ENCODE results near the gene KLHL15.

Gene KLHL15

DNA sequence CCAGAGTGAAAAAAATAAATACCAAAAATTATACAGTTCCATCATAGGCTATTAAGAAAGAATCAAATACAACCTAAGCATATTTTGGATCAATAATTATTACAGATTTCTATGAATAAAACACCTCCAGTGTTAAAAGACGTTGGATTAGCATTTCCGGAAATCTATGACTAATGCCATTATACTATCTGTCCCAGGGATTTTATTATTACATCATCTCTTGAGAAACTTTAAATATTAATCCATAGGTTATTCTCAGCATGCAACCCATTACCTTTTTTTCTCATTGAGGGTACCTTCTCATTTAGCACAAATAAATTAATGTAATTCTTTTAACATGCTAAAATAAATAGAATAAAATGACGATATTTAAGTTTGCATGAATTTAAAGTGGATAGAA, 74.6 kb downstream of the KLHL15 start:
- DNase-seq (ENCODE audit: low read depth in 2 of 2) = no peak

DNA sequence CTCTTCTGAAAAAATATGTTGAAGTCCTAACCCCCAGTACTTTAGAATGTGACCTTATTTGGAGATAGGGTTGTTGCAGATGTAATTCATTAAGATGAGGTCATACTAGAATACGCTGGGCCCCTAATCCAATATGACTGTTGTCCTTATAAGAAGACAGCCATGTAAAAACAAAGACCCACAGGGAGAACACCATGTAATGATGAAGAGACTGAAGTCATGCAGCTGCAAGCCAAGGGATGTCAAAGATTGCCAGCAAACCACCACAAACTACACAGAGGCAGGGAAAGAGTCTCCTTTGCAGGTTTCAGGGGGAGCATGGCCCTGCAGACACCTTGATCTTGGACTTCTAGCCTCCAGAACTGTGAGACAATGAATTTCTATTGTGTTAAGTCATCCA, 81.8 kb downstream of the KLHL15 start:
- no peak for DNase-seq (ENCODE audit: low read depth in 2 of 2)

DNA sequence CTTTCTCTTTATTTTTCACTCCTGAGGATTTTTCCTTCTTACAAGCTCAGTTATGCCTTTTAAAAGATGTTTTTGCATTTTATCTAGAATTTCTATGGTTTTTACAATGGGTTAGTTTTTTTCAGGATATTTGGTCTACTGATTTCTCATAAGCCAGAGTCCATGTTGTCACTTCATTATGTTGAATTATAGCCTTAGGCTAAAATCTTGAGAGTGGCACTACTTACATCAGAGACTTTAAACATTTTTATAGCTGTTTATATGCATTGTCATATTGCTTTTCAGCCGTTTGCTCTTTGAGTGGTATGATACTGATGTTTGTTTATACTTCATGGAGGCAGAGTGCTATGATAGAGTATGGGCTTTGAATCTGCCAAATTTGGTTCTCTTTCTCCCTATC, 82.8 kb downstream of the KLHL15 start:
- DNase-seq (ENCODE audit: low read depth in 2 of 2) = no peak

DNA sequence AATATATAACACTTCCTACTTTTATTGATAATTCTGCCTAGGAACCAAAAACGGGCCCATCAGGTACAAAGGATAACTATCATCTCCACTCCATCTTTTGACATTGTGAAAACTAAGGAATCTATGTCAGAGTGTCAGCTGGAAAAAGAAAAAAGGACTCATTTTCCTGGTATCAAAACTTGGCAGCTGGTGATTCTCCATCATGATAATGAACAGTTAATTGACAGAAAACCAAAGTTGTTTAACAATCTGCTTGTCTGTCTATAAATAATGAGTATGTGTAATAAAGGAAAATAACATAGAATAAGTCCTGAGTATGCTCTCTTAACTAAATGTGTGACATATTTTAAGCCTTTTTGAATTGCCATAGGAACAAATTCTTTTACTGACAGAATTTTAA, 87.8 kb downstream of the KLHL15 start:
- DNase-seq (ENCODE audit: low read depth in 2 of 2) = no peak

DNA sequence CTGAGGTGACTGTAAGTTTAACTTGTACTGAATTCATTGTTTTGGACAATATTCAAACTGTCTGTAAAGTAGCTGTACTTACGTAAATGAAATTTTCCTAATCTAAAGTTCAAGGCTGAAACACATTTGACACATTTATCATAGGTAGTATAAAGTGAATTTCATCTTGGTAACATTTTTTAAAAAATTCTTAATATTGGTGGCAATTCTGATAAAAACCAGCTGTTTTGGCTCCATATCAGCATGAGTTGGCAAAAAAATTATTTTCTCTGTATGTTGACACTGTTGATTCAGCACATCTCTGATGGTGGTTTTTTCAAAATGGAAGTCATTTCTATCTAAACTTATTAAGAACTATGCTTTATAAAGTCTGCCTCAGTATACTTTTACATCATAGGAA, 88.3 kb downstream of the KLHL15 start:
- DNase-seq (ENCODE audit: low read depth in 2 of 2) = no peak

DNA sequence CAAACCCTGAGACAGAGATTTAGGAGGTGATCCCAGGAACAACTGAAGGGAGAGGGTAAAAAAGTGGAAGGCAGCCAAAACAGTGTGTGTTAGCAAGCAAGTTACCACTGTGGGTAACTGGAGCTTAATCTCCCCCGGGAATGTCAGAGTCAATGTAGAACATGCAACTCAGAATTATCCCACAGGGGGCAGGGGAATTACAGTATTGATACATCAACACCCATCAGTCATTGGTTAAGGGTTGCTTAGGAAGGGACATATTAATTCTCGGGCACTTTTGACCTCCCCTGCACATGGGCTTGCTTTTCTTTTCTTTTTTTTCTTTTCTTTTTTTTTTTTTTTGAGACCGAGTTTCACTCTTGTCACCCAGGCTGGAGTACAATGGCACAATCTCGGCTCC, 89.9 kb downstream of the KLHL15 start:
- DNase-seq (ENCODE audit: low read depth in 2 of 2) = no peak

DNA sequence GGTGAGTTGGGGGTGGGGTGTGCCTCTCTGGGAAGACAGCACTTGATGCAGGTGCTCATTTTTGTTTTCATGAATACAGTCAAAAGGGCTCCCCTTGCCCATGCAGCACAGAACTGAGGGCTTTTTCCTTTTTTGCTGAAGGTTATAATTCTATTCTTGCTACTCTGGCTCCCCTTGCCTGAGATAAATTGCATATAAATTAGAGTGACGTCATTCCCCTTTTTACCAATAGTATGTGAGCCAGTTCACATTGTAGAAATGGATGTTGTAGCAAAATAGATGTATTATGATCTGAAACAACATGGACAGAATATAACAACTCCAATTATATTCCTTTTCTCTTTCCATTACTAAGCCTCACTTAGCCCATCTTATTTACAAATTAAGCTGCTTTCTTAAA, 90.8 kb downstream of the KLHL15 start:
- no peak for DNase-seq (ENCODE audit: low read depth in 2 of 2)

DNA sequence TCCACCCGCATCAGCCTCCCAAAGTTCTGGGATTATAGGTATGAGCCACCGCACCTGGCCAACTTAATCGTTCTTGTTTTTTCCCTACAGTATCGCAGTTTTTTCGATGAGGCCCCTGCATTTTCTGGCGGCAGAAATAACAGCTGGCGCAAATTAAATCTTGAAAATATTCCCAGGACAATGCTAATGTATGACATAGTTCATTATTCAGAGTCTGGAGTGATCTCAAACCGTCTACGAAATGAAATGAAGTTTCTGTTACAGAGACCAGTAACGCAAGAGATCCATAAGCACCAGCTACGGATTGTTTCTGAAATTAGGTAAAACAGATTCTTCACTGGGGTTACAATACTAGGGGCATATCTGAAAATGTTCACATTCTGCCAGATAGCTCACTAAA, 91.9 kb downstream of the KLHL15 start:
- no peak for DNase-seq (ENCODE audit: low read depth in 2 of 2)
